Breast epithelium (tissue), 4 donors: ENCODE data around the gene ARX. TPM values are rescaled to one million over a fixed set of nuclear protein-coding genes. Genes with fewer than 3 reads are reported as not detected.

Experiments used
- DNase-seq, 2 donors: peaks; one replicate each; pipeline ENCODE4 v3.0.0-alpha.2; 2019; ENCODE audit warnings: low spot score in 2 of 2
- H3K27ac ChIP-seq, 2 donors: fragments of 200-600 bp; sonication (generic) in 1 of 2; one replicate each; pipeline ENCODE4 v1.5.1; 2016 to 2019; ENCODE audit warnings: mild to moderate bottlenecking in 1 of 2
- H3K27me3 ChIP-seq, 2 donors: fragments of 200-600 bp; sonication (generic) in 1 of 2; one replicate each; pipeline versions ENCODE4 v1.5.1 to v1.6.0; 2017 to 2019; ENCODE audit warnings: control low read depth in 1 of 2, mild to moderate bottlenecking in 1 of 2
- H3K36me3 ChIP-seq: fragments of 200-600 bp; one replicate; pipeline ENCODE4 v1.5.1; 2019
- H3K4me1 ChIP-seq, 2 donors: fragments of 200-600 bp; sonication (generic); one replicate each; pipeline ENCODE4 v1.5.1; 2016 to 2019; ENCODE audit warnings: control low read depth in 1 of 2
- H3K4me3 ChIP-seq, 3 donors: fragments of 200-600 bp; sonication (generic); 1 replicate in 2 of 3; 2 replicates in 1 of 3; pipeline ENCODE4 v1.5.1; 2016 to 2019; ENCODE audit warnings: mild to moderate bottlenecking in 3 of 3, moderate library complexity in 2 of 3
- H3K9me3 ChIP-seq, 2 donors: fragments of 200-600 bp; sonication (generic) in 1 of 2; one replicate each; pipeline ENCODE4 v1.5.1; 2016 to 2019; ENCODE audit warnings: control low read depth in 1 of 2
- CTCF ChIP-seq, 3 donors: fragments of 450-650 bp; IDR thresholded peaks; one replicate each; pipeline ENCODE4 v1.5.1; 2016 to 2017; ENCODE audit warnings: antibody characterized with exemption in 3 of 3, mild to moderate bottlenecking in 3 of 3, moderate library complexity in 3 of 3
- POLR2A ChIP-seq: fragments of 450-650 bp; IDR thresholded peaks from one replicate; pipeline ENCODE4 v1.6.1; 2016; ENCODE audit warnings: antibody characterized with exemption, mild to moderate bottlenecking, moderate library complexity
- POLR2AphosphoS5 ChIP-seq, 3 donors: sonication (generic); formaldehyde crosslinking; IDR thresholded peaks; one replicate each; pipeline ENCODE4 v1.6.1; 2017; ENCODE audit warnings: antibody characterized with exemption in 3 of 3
- intact Hi-C: fragments of 100-400 bp; cut with DNase I; formaldehyde crosslinking; loops from one replicate; pipeline ENCODE4 v1.15.1; 2023; ENCODE audit warnings: low total_unique reads
- total RNA-seq, 3 donors: library from RNA; depleted of rRNA; stranded (reverse); fragments of >200 nt; gene quantifications; one replicate each; pipeline ENCODE4 v1.1.0, GENCODE V29; 2016

Gene ARX
- total RNA-seq, 3 donors from 2014 or later, result 0.33 TPM; not detected in 2

GRCh38 chrX:25018682-25019081, 2.9 kb upstream of the ARX start:
- peaks cover 10 to 100% of the 10 kb centered on the region in 2 donors for H3K27me3 ChIP-seq

GRCh38 chrX:25017667-25018247, 2.0 kb upstream of the ARX start:
- TF ChIP-seq POLR2A, result no peak
- no peak for TF ChIP-seq POLR2AphosphoS5 (IDR thresholded peaks at IDR 0.05)
- TF ChIP-seq CTCF (IDR thresholded peaks at IDR 0.05), result no peak
- intact Hi-C loops, result no loop called here
- Histone ChIP-seq H3K27me3 (peaks cover 9 to 96% of the 10 kb centered on the region in 2 donors), H3K9me3 (peaks cover 0 to 8% of the 10 kb centered on the region in 2 donors), H3K27ac (no peak overlapping the region), H3K4me3 (peak overlapping the region in 1 of 3 donors; percentile 27), H3K4me1 (no peaks in the 10 kb centered on the region), H3K36me3 (no peaks in the 10 kb centered on the region)
- DNase-seq, result no peak

More at GRCh38 chrX:25018682-25019081, 2.9 kb upstream of the ARX start:
- H3K4me3 ChIP-seq, result no peak overlapping the region
- H3K36me3 ChIP-seq, result no peaks in the 10 kb centered on the region
- TF ChIP-seq POLR2AphosphoS5 (IDR thresholded peaks at IDR 0.05) (no peak), POLR2A (no peak), CTCF (IDR thresholded peaks at IDR 0.05) (no peak)
- no peaks in the 10 kb centered on the region for H3K4me1 ChIP-seq
- intact Hi-C loops, result no loop called here
- peaks cover 0 to 5% of the 10 kb centered on the region in 2 donors for H3K9me3 ChIP-seq
- no peak overlapping the region for H3K27ac ChIP-seq
- no peak for DNase-seq

GRCh38 chrX:25016938-25017598, 1.3 kb upstream of the ARX start:
- Histone ChIP-seq H3K9me3 (peaks cover 0 to 9% of the 10 kb centered on the region in 2 donors), H3K36me3 (no peaks in the 10 kb centered on the region), H3K27ac (no peak overlapping the region), H3K4me3 (no peak overlapping the region), H3K27me3 (peaks cover 7 to 96% of the 10 kb centered on the region in 2 donors), H3K4me1 (no peaks in the 10 kb centered on the region)
- TF ChIP-seq POLR2A, result no peak
- no peak for TF ChIP-seq CTCF (IDR thresholded peaks at IDR 0.05)
- TF ChIP-seq POLR2AphosphoS5 (IDR thresholded peaks at IDR 0.05), result no peak
- intact Hi-C loops, result no loop called here
- DNase-seq, result no peak

- no peak overlapping the region for H3K4me3 ChIP-seq
- peaks cover 0 to 9% of the 10 kb centered on the region in 2 donors for H3K9me3 ChIP-seq
Observed at GRCh38 chrX:25016361-25016671, 551 bp upstream of the ARX start.

More at GRCh38 chrX:25016361-25016671, 551 bp upstream of the ARX start:
- no peaks in the 10 kb centered on the region for H3K36me3 ChIP-seq
- DNase-seq, result no peak
- H3K4me1 ChIP-seq, result no peaks in the 10 kb centered on the region
- H3K27me3 ChIP-seq, result peaks cover 7 to 96% of the 10 kb centered on the region in 2 donors
- TF ChIP-seq POLR2AphosphoS5 (IDR thresholded peaks at IDR 0.05) (no peak), POLR2A (no peak), CTCF (IDR thresholded peaks at IDR 0.05) (no peak)
- H3K27ac ChIP-seq, result no peak overlapping the region
- intact Hi-C loops, result no loop called here
